GM12872 (cell line): ENCODE data around the gene TCN2.
A peak's percentile ranks its signal among the peaks of the same experiment; 100 is the strongest.

Experiments used
- TF ChIP-seq, protein P1 (sequence below): IDR thresholded peaks from 3 replicates; pipeline ENCODE4 v1.5.1; 2011; ENCODE audit warnings: low read depth, mild to moderate bottlenecking, low read length, moderate library complexity; ENCODE audit not compliant: insufficient read depth

Gene TCN2

DNA sequence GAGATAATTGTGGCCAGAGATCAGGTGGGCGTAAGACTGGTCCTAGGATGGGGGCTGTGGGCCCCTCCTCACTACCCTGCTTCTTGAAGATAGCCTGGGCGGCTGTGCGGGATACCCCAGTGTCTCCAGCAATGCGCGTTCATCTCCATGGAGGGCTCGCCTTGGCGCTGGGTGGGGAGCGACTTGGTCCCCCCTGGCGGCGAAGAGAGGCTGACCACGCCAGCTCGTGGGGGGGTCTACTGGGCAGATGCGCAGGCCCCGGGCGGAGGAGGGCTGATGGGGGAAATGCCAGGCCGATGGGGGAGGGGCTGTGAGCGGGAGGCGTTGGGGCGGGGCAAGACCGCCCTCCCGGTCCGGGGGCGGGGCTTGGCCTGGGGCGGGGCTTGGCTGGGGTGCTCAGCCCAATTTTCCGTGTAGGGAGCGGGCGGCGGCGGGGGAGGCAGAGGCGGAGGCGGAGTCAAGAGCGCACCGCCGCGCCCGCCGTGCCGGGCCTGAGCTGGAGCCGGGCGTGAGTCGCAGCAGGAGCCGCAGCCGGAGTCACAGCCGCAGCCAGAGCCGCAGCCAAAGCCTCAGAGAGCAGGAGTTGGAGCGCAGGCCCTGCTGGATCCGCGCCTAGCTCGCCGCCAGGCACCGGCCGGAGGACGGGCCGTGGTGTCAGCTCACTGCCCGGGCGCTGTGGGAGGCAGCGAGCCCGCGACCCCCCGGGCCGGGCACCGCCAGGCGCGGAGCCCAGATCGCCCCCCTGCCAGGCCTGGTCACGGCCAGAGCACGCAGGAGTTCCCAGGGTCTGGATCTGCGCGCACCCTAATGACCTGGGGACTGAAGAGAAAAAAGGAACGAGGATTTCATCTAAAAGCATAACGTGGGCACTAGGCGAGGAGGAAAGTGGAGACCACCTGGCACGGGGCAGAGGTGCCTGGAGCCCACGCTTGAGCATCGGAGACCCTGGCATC is 28.6 kb downstream of the TCN2 start, which contains the start of gene SLC35E4:
TSS of gene SLC35E4 (plus strand) at position 509 of the 953 bp plus-strand sequence. CDS start 670 bp downstream, outside the sequence.
- TF ChIP-seq, protein P1, sequence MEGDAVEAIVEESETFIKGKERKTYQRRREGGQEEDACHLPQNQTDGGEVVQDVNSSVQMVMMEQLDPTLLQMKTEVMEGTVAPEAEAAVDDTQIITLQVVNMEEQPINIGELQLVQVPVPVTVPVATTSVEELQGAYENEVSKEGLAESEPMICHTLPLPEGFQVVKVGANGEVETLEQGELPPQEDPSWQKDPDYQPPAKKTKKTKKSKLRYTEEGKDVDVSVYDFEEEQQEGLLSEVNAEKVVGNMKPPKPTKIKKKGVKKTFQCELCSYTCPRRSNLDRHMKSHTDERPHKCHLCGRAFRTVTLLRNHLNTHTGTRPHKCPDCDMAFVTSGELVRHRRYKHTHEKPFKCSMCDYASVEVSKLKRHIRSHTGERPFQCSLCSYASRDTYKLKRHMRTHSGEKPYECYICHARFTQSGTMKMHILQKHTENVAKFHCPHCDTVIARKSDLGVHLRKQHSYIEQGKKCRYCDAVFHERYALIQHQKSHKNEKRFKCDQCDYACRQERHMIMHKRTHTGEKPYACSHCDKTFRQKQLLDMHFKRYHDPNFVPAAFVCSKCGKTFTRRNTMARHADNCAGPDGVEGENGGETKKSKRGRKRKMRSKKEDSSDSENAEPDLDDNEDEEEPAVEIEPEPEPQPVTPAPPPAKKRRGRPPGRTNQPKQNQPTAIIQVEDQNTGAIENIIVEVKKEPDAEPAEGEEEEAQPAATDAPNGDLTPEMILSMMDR: peak; percentile 22; the same call in 2 of the 3 replicates

- TF ChIP-seq, protein P1: no peak
Observed at GRCh38 chr22:30636226-30637077, 29.5 kb downstream of the TCN2 start.

DNA sequence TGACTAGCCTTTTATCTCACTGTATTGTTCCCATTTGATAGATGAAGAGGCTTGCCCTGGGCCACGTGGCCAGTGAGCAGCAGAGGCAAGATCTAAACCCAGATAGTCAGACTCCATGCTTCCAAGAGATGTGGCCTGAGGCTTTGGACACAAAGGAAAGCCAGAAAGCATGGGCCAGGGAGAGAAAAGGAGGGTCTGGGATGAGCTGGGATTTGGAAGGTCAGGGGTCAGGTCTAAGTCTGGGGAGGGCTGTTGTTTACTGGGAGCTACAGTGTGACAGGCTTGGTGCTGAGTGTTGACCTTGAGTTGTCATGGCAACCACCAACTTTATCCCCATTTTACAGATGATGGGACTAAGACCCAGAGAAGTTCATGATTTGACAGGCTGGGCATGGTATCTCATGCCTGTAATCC is 30.7 kb downstream of the TCN2 start:
- TF ChIP-seq, protein P1: no peak

DNA sequence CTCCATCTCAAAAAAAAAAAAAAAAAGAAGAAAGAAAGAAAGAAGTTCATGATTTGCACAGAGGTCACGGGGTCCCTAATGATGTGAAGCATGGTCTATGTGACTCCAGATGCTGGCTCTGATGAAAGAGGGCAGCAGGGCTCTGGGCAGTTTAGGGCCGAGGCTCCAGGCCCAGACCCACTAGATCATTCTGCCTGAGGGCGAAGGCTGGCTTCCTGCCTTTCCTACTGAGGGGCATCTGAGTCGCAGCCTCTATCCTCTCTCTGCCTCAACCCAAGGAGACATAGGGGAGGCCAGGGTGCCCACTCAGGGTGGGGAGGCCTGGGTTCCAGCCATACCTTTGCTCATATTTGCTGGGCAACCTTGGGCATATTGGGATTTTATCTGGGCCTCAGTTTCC is 33.4 kb downstream of the TCN2 start:
- TF ChIP-seq, protein P1: no peak

GRCh38 chr22:30640839-30641430 is 34.0 kb downstream of the TCN2 start:
- TF ChIP-seq, protein P1: no peak

DNA sequence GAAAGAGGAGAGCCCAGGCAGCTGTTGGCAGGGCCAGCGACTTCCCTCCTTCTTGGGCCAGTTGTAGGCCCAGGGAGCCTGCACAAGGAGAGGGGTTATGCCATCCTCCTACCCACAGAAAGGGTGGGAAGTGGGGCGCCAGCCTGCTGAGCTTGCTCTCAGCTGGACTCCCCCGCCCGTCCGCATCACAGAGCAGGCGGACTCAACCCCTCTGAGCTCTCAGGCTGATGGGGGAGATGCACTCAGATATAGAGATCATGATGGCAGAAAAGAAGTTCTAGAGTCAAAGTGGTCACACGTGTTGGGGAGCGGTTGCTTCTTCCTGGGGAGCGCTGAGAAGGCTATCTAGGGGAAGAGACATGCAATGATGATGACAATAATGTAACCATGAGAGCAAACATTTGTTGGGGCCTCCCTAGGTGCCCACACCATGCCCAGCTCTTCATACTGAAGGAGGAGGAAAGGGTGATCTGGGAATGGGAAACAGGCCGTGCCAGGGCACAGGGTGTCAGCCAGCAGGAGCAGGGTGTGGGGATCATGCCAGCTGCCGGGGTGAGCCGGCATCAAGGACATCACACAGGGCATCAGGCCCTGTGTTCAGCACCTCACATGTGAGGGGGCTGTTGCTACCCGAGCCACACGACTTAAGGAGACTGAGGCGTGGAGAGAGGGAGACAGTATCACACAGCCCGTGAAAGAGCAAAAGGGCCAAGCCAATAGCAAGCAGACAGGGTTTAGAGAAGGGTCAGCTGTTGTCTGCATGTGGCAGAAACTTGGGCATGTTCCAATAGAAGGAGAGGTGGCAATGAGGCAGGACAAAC is 36.3 kb downstream of the TCN2 start:
- TF ChIP-seq, protein P1: no peak
